SK-N-SH (cell line): Measurements from ENCODE around the gene CEP70. TPM values are rescaled to one million over a fixed set of nuclear protein-coding genes. Genes with fewer than 3 reads are reported as not detected.

ENCODE experiments used
- CTCF ChIA-PET: fragments of 300-600, 350-600 bp; formaldehyde crosslinking; extraction: SDS; loops from one replicate; lab custom pipeline; 2021; lab: Yijun Ruan, JAX
- POLR2A ChIA-PET: fragments of 350-600 bp; sonication (Branson Sonifier 250); formaldehyde crosslinking; extraction: SDS; loops from one replicate; lab custom pipeline; 2020; ENCODE audit warnings: antibody characterized with exemption, inconsistent platforms; lab: Yijun Ruan, JAX
- DNase-seq: peaks from one replicate; pipeline ENCODE4 v3.0.0; 2012
- H2AFZ ChIP-seq: fragments of 200-600 bp; sonication (generic); 2 replicates; pipeline ENCODE4 v1.8.1; 2016; ENCODE audit warnings: antibody characterized with exemption, mild to moderate bottlenecking, low read depth
- H3F3A ChIP-seq: fragments of 200-600 bp; sonication (generic); replicated peaks from 2 replicates; pipeline ENCODE3; 2016; ENCODE audit warnings: antibody characterized with exemption, mild to moderate bottlenecking; ENCODE audit not compliant: insufficient read depth
- H3K27ac ChIP-seq, 2 experiments: fragments of 200-500 bp in 1 of 2; fragments of 200-600 bp in 1 of 2; sonication (Bioruptor generic) in 1 of 2; sonication (generic), shearing (Covaris generic) in 1 of 2; 2 replicates each; pipeline versions ENCODE4 v1.5.1 to v1.6.1; 2014 to 2016; ENCODE audit warnings: low read depth in 2 of 2, inconsistent platforms in 1 of 2, low read length in 1 of 2, mild to moderate bottlenecking in 1 of 2, mixed read lengths in 1 of 2
- H3K27me3 ChIP-seq: fragments of 200-600 bp; sonication (generic), shearing (Covaris generic); 2 replicates; pipeline ENCODE4 v1.6.1; 2016; ENCODE audit warnings: mixed run types; ENCODE audit not compliant: insufficient read depth
- H3K36me3 ChIP-seq, 2 experiments: fragments of 200-500 bp in 1 of 2; fragments of 200-600 bp in 1 of 2; sonication (Bioruptor generic) in 1 of 2; sonication (generic) in 1 of 2; replicated peaks in 1 of 2; 2 replicates each; pipeline versions ENCODE3 to v1.5.1; 2014 to 2016; ENCODE audit warnings: low read length in 1 of 2, mild to moderate bottlenecking in 1 of 2; ENCODE audit not compliant: insufficient read depth in 2 of 2, control insufficient read depth in 1 of 2
- H3K4me1 ChIP-seq, 2 experiments: fragments of 200-500 bp in 1 of 2; fragments of 200-600 bp in 1 of 2; sonication (Bioruptor generic) in 1 of 2; sonication (generic), shearing (Covaris generic) in 1 of 2; 2 replicates each; pipeline versions ENCODE4 v1.5.1 to v1.6.1; 2014 to 2016; ENCODE audit warnings: low read depth in 1 of 2, low read length in 1 of 2, mixed run types in 1 of 2; ENCODE audit not compliant: insufficient read depth in 2 of 2, control insufficient read depth in 1 of 2
- H3K4me2 ChIP-seq: fragments of 200-600 bp; sonication (generic), shearing (Covaris generic); 2 replicates; pipeline ENCODE4 v1.6.1; 2017; ENCODE audit warnings: mixed run types
- H3K4me3 ChIP-seq, 2 experiments: fragments of 200-500 bp in 1 of 2; fragments of 200-600 bp in 1 of 2; sonication (Bioruptor generic) in 1 of 2; sonication (generic), shearing (Covaris generic) in 1 of 2; 2 replicates each; pipeline versions ENCODE4 v1.5.1 to v1.8.1; 2014 to 2016; ENCODE audit warnings: low read depth in 2 of 2, inconsistent platforms in 1 of 2, low read length in 1 of 2, mild to moderate bottlenecking in 1 of 2, mixed read lengths in 1 of 2, moderate library complexity in 1 of 2
- H3K79me2 ChIP-seq: fragments of 200-600 bp; sonication (generic); 2 replicates; pipeline ENCODE4 v1.8.1; 2017; ENCODE audit warnings: mild to moderate bottlenecking; ENCODE audit not compliant: insufficient read depth
- H3K9ac ChIP-seq: fragments of 200-600 bp; sonication (generic); 2 replicates; pipeline ENCODE4 v1.6.1; 2017; ENCODE audit warnings: mixed run types
- H3K9me2 ChIP-seq: fragments of 200-600 bp; sonication (generic); 2 replicates; pipeline ENCODE4 v1.6.1; 2017; ENCODE audit warnings: mixed run types
- H3K9me3 ChIP-seq: fragments of 200-600 bp; sonication (generic); 2 replicates; pipeline ENCODE4 v1.6.1; 2017; ENCODE audit warnings: mixed run types, mild to moderate bottlenecking, moderate library complexity
- H4K20me1 ChIP-seq: fragments of 200-600 bp; sonication (generic); 2 replicates; pipeline ENCODE4 v1.6.1; 2017; ENCODE audit warnings: mild to moderate bottlenecking, mixed run types; ENCODE audit not compliant: insufficient read depth
- CHD2 ChIP-seq: fragments of 150-350 bp; IDR thresholded peaks from 2 replicates; pipeline ENCODE4 v1.6.1; 2018; ENCODE audit warnings: low read length; ENCODE audit not compliant: partially characterized antibody
- CTCF ChIP-seq: fragments of 200-600 bp; sonication (generic); IDR thresholded peaks from 2 replicates; pipeline ENCODE4 v1.6.1; 2017; ENCODE audit warnings: antibody characterized with exemption, mild to moderate bottlenecking, moderate library complexity
- ELF1 ChIP-seq: IDR thresholded peaks from 2 replicates; pipeline ENCODE4 v1.4.0; 2012
- EP300 ChIP-seq, 2 experiments: IDR thresholded peaks; 2 replicates each; pipeline versions ENCODE4 v1.4.0 to v1.6.1; 2012; ENCODE audit warnings: borderline replicate concordance in 1 of 2, low read depth in 1 of 2, low read length in 1 of 2
- FOSL2 ChIP-seq: IDR thresholded peaks from 2 replicates; pipeline ENCODE4 v1.4.0; 2012; ENCODE audit warnings: low read depth, mild to moderate bottlenecking, moderate library complexity, borderline replicate concordance
- FOXM1 ChIP-seq: IDR thresholded peaks from 2 replicates; pipeline ENCODE4 v1.4.0; 2012; ENCODE audit warnings: low read depth, mild to moderate bottlenecking
- GABPA ChIP-seq: IDR thresholded peaks from 2 replicates; pipeline ENCODE4 v1.4.0; 2012; ENCODE audit warnings: low read depth, mild to moderate bottlenecking
- MAX ChIP-seq: IDR thresholded peaks from 2 replicates; pipeline ENCODE4 v1.4.0; 2012; ENCODE audit warnings: low read depth
- MXI1 ChIP-seq: IDR thresholded peaks from 2 replicates; pipeline ENCODE4 v1.6.1; 2012; ENCODE audit warnings: mild to moderate bottlenecking, low read depth, low read length, improper control_type of control experiment
- NFIC ChIP-seq: IDR thresholded peaks from 2 replicates; pipeline ENCODE4 v1.4.0; 2012; ENCODE audit warnings: borderline replicate concordance
- PBX3 ChIP-seq: IDR thresholded peaks from 2 replicates; pipeline ENCODE4; 2012
- POLR2AphosphoS5 ChIP-seq: IDR thresholded peaks from 2 replicates; pipeline ENCODE4 v1.6.1; 2012; ENCODE audit warnings: low read depth, low read length
- RAD21 ChIP-seq: IDR thresholded peaks from 2 replicates; pipeline ENCODE4 v1.6.1; 2012; ENCODE audit warnings: mild to moderate bottlenecking, low read length
- RCOR1 ChIP-seq: fragments of 150-350 bp; IDR thresholded peaks from 2 replicates; pipeline ENCODE4 v1.6.1; 2017; ENCODE audit warnings: antibody characterized with exemption, low read length
- RFX5 ChIP-seq: IDR thresholded peaks from 2 replicates; pipeline ENCODE4 v1.6.1; 2012; ENCODE audit warnings: mild to moderate bottlenecking, improper control_type of control experiment, low read length
- SMC3 ChIP-seq: IDR thresholded peaks from 2 replicates; pipeline ENCODE4 v1.6.1; 2012; ENCODE audit warnings: low read depth, low read length, improper control_type of control experiment
- TAF1 ChIP-seq: IDR thresholded peaks from 2 replicates; pipeline ENCODE4 v1.6.1; 2012; ENCODE audit warnings: low read depth, mild to moderate bottlenecking, low read length, moderate library complexity, borderline replicate concordance
- YY1 ChIP-seq: IDR thresholded peaks from 2 replicates; pipeline ENCODE4 v1.4.0; 2012; ENCODE audit warnings: low read depth, mild to moderate bottlenecking
- ZBTB33 ChIP-seq: IDR thresholded peaks from 2 replicates; pipeline ENCODE4 v1.4.0; 2012; ENCODE audit warnings: low read depth, borderline replicate concordance
- polyA plus RNA-seq, 3 experiments: library from polyadenylated mRNA; depleted of rRNA; stranded (reverse); fragments of >200 nt; gene quantifications; 2 replicates each; pipeline ENCODE4 v1.2.3, GENCODE V29; 2012

CEP70 gene
- polyA plus RNA-seq, 1 of the 3 experiments (the other 2 are of a cell fraction): 3.7 TPM

GRCh38 chr3:138497021-138497420, 97.0 kb downstream of the CEP70 start:
- Histone ChIP-seq H3K9me3 (no peaks in the 10 kb centered on the region), H3K9me2 (no peaks in the 10 kb centered on the region), H3K9ac (no peak overlapping the region), H3K4me1 (peaks cover 0 to 13% of the 10 kb centered on the region in 2 experiments; a peak in 2 of 4 replicates), H3K4me2 (no peak overlapping the region), H3K27me3 (no peaks in the 10 kb centered on the region), H3K4me3 (no peak overlapping the region), H3F3A (peaks cover 17% of the 10 kb centered on the region), H3K27ac (no peak overlapping the region), H4K20me1 (no peaks in the 10 kb centered on the region), H3K36me3 (peaks cover 2 to 9% of the 10 kb centered on the region in 2 experiments), H3K79me2 (no peaks in the 10 kb centered on the region), H2AFZ (no peak overlapping the region)
- DNase-seq: no peak
- ChIA-PET POLR2A (no interaction called here), CTCF (no interaction called here)
- no peak for TF ChIP-seq PBX3
- no peak for TF ChIP-seq YY1
- no peak for TF ChIP-seq MXI1
- no peak for TF ChIP-seq MAX
- no peak for TF ChIP-seq CHD2
- TF ChIP-seq EP300 (IDR thresholded peaks at IDR 0.05; ENCODE audit: borderline replicate concordance in 1 of 2, low read depth in 1 of 2, low read length in 1 of 2): no peak
- TF ChIP-seq NFIC: no peak
- TF ChIP-seq GABPA: no peak
- TF ChIP-seq FOSL2: no peak
- no peak for TF ChIP-seq SMC3
- TF ChIP-seq FOXM1: no peak
- TF ChIP-seq ZBTB33: no peak
- TF ChIP-seq POLR2AphosphoS5: no peak
- no peak for TF ChIP-seq RFX5
- no peak for TF ChIP-seq RCOR1
- TF ChIP-seq ELF1: no peak
- TF ChIP-seq RAD21: no peak
- TF ChIP-seq TAF1: no peak
- no peak for TF ChIP-seq CTCF
